Measurements from ENCODE around the gene HEBP1.
A peak's percentile ranks its signal among the peaks of the same experiment; 100 is the strongest.

The HEBP1 gene

DNA sequence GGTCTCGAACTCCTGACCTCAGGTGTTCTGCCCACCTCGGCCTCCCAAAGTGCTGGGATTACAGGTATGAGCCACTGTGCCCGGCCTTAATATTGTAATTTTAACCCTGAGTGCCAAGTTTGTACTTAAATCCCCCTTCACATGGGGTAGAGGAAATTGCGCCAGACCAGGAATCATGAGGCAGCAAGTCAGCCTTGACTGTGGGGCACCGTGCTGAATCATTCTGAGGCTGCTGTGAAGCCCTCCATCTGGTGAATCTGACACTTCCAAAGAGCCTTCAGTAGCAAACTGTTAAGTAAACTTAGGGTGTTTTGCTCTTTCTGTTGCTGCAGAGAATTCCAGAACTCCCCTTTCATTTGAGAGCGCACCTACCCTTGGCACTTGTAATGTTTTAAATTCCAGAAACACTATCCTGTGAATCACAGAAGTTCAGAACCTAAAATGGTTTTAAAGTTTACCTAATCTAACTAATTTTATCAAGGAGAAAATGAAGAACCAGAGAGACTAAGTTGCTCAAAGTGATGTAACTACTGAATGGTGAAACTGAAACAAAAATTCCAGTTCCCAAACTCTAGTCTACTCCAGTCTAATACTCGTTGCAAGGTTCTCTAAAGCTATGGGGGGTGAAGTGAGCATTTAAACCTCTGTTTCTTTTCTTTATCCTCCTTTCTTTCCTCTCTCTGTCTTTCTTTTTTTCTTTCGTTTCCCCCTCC is 7.5 kb downstream of the HEBP1 start:
- Histone ChIP-seq H2AFZ (ENCODE audit: low read length, unreplicated experiment) (peak overlapping the region; percentile 16), H3K79me2 (ENCODE audit: control insufficient read depth, insufficient read depth, low read length, unreplicated experiment) (peaks cover 56% of the 10 kb centered on the region), H3K4me1 (ENCODE audit: control insufficient read depth, insufficient read depth, low read length, unreplicated experiment) (peaks cover 29% of the 10 kb centered on the region), H3K4me3 (ENCODE audit: low read depth, low read length) (peak overlapping the region; percentile 73), H3K27me3 (ENCODE audit: insufficient read depth, low read length) (no peaks in the 10 kb centered on the region), H3K27ac (ENCODE audit: low read depth, low read length) (peak overlapping the region; percentile 96), H3K36me3 (ENCODE audit: insufficient read depth, low read length) (peaks cover 9% of the 10 kb centered on the region; the same call in 1 of the 2 replicates)

DNA sequence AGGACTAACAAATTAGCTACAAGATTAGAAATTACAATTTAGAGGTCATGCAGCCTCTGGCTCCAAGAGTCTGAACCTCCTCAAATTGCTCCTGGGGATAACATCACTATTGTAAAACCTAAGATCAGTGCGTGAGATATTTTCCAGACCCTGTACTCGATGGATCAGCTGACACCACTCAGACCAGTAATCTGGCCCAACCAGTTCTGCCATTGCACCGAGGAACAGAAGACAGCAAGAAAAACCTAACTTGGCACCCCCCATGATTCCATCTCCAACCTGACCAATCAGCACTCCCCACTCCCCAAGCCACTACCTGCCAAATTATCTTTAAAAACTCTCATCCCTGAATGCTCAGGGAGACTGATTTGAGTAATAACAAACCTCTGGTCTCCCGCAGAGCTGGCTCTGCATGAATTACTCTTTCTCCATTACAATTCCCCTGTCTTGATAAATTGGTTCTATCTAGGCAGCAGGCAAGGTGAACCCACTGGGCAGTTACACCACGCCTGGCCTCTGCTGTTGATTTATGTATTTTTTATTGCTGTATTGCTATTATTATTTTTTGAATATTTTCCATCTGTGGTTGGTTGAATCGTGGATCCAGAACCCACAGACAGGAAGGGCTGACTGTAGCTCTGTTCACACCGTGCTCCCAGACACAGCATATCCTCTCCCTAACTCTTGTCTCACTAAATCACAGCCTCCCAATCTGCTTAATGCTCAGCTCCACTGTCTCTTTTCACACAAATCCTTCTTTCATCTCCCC is 9.2 kb downstream of the HEBP1 start:
- no peak overlapping the region for H3K4me3 ChIP-seq (ENCODE audit: low read depth, low read length)
- H3K36me3 ChIP-seq (ENCODE audit: insufficient read depth, low read length): peaks cover 9% of the 10 kb centered on the region; the same call in 1 of the 2 replicates
- no peaks in the 10 kb centered on the region for H3K27me3 ChIP-seq (ENCODE audit: insufficient read depth, low read length)
- H3K4me1 ChIP-seq (ENCODE audit: control insufficient read depth, insufficient read depth, low read length, unreplicated experiment): peaks cover 18% of the 10 kb centered on the region
- H2AFZ ChIP-seq (ENCODE audit: low read length, unreplicated experiment): peak overlapping the region; percentile 8
- peak overlapping the region; percentile 96 for H3K27ac ChIP-seq (ENCODE audit: low read depth, low read length)
- peaks cover 40% of the 10 kb centered on the region for H3K79me2 ChIP-seq (ENCODE audit: control insufficient read depth, insufficient read depth, low read length, unreplicated experiment)

DNA sequence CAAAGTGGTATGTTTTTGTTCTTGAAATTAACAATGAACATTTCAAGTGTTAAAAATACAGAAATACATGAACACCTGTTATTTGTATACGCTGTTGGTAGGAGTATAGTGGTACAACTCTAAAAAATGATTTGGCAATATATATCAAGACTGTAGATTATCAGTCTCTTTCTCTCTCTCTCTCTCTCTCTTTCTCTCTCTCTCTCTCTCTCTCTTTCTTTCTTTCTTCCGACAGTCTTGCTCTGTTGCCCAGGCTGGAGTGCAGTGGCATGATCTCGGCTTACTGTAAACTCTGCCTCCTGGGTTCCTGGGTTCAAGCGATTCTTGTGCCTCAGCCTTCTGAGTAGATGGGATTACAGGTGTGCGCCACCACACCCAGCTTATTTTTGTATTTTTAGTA is 12.6 kb downstream of the HEBP1 start:
- no peak overlapping the region for H3K27ac ChIP-seq (ENCODE audit: low read depth, low read length)
- no peak overlapping the region for H3K4me3 ChIP-seq (ENCODE audit: low read depth, low read length)
- H3K4me1 ChIP-seq (ENCODE audit: control insufficient read depth, insufficient read depth, low read length, unreplicated experiment): peaks cover 16% of the 10 kb centered on the region
- H3K36me3 ChIP-seq (ENCODE audit: insufficient read depth, low read length): peaks cover 17% of the 10 kb centered on the region
- H2AFZ ChIP-seq (ENCODE audit: low read length, unreplicated experiment): no peak overlapping the region
- H3K27me3 ChIP-seq (ENCODE audit: insufficient read depth, low read length): no peaks in the 10 kb centered on the region
- H3K79me2 ChIP-seq (ENCODE audit: control insufficient read depth, insufficient read depth, low read length, unreplicated experiment): peaks cover 25% of the 10 kb centered on the region

DNA sequence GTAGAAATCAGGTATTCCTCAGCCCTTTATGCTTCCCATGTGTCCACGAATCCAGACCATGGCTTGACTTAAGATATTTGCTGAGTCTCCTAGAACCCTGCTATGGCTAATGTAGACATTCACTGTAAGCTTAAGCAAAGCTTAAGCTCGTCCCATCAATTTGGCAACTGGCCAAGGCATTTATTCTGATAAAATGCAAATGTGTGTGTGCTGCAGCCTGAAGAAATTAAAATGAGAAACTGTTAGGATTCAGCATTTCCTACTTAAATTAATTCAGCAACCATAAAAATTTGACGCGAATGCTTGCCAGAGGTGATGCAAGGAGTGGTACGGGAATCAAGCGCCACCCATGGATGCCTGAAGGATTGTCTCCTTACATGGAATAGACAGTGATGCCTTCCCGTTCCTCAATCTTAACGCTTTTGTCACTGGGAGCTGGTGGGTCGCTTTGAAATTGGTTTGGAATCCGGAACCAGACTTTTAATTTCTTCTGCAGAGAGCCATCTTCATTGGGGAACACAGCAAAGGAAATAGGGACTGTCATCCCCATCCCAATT is 13.2 kb downstream of the HEBP1 start:
- Histone ChIP-seq H3K27me3 (ENCODE audit: insufficient read depth, low read length) (no peaks in the 10 kb centered on the region), H3K4me3 (ENCODE audit: low read depth, low read length) (no peak overlapping the region), H2AFZ (ENCODE audit: low read length, unreplicated experiment) (no peak overlapping the region), H3K4me1 (ENCODE audit: control insufficient read depth, insufficient read depth, low read length, unreplicated experiment) (peaks cover 11% of the 10 kb centered on the region), H3K36me3 (ENCODE audit: insufficient read depth, low read length) (peaks cover 17% of the 10 kb centered on the region), H3K79me2 (ENCODE audit: control insufficient read depth, insufficient read depth, low read length, unreplicated experiment) (peaks cover 24% of the 10 kb centered on the region), H3K27ac (ENCODE audit: low read depth, low read length) (no peak overlapping the region)

DNA sequence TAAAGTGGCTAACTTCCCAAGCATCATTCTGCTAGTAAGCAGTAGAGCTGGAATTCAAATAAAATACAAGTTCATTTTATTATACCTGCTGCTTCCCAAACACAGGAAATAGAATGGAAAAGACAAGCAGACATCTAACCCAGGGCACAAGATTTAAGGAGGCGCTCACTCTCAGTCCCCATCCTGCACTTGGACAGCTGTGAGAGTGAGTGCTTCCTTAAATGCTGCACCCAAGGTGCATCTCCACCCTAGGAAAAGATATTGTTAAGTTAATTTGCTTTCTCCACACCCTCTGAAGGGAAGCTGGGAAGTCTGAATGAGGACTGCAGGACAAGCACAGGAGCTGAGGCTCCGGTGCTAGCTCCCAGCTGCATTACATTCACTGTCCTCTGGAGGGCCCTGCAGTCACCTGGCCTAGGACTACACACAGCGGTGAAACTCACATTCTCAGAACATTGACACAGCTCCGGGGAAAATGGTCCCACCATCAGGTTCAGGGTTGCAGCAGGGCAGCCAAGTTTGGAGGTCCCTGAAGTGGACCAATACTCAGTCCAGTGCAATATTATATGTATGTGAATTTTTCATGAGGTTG is 14.2 kb downstream of the HEBP1 start:
- H3K4me3 ChIP-seq (ENCODE audit: low read depth, low read length): no peak overlapping the region
- peaks cover 3% of the 10 kb centered on the region for H3K4me1 ChIP-seq (ENCODE audit: control insufficient read depth, insufficient read depth, low read length, unreplicated experiment)
- no peaks in the 10 kb centered on the region for H3K27me3 ChIP-seq (ENCODE audit: insufficient read depth, low read length)
- no peak overlapping the region for H2AFZ ChIP-seq (ENCODE audit: low read length, unreplicated experiment)
- H3K27ac ChIP-seq (ENCODE audit: low read depth, low read length): no peak overlapping the region
- H3K79me2 ChIP-seq (ENCODE audit: control insufficient read depth, insufficient read depth, low read length, unreplicated experiment): peaks cover 18% of the 10 kb centered on the region
- peaks cover 20% of the 10 kb centered on the region for H3K36me3 ChIP-seq (ENCODE audit: insufficient read depth, low read length)

DNA sequence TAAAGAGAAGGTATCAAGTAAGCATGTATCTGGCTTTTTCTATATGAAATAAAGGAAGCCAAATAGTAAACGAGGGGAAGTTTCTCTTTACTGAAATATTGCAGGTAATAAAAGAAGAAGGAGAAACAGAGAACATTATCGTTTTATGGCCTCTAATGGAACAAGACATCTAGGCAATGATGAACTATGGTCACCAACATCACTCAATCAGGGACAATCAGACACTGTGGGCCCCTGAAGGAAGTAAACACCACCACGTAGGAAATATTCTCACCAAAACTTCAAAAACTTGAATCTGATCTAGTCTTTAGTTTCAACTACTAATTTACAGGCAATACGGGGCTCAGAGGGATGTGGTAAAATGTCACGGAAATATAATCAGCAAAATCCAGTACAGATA is 15.9 kb downstream of the HEBP1 start:
- Histone ChIP-seq H3K27ac (ENCODE audit: low read depth, low read length) (no peak overlapping the region), H3K27me3 (ENCODE audit: insufficient read depth, low read length) (no peaks in the 10 kb centered on the region), H3K36me3 (ENCODE audit: insufficient read depth, low read length) (peaks cover 20% of the 10 kb centered on the region), H2AFZ (ENCODE audit: low read length, unreplicated experiment) (no peak overlapping the region), H3K4me3 (ENCODE audit: low read depth, low read length) (no peak overlapping the region), H3K79me2 (ENCODE audit: control insufficient read depth, insufficient read depth, low read length, unreplicated experiment) (peaks cover 11% of the 10 kb centered on the region), H3K4me1 (ENCODE audit: control insufficient read depth, insufficient read depth, low read length, unreplicated experiment) (peaks cover 18% of the 10 kb centered on the region)

DNA sequence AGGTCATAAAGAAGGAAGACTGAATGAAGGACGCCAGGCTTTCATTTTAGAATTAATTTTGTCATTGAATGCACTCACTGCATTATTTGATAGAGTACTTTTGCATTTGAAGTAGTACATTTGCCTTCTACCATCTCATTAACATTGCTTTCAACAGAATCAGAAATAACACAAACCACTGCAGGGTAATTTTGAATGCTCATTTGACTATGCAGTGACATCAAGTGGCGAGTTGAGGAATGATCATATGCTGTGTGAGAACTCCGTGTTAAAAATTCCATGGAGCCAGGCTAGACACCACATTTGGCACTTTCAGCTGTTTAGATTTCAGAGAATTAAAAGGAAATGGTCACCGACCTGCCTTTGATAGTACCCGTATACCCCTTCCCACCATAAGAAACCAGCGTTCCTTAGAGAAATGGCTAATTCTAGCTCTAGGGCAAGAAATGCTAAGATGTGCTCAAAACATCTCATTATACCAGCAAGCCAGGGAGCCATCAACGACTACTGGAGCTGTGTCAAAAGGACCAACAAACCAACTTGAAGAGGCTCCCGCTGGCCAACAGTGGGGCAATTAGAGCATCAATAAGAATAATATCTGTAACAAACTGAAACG is 16.5 kb downstream of the HEBP1 start:
- Histone ChIP-seq H3K36me3 (ENCODE audit: insufficient read depth, low read length) (peaks cover 18% of the 10 kb centered on the region), H3K79me2 (ENCODE audit: control insufficient read depth, insufficient read depth, low read length, unreplicated experiment) (peaks cover 15% of the 10 kb centered on the region), H3K27ac (ENCODE audit: low read depth, low read length) (no peak overlapping the region; the same call in 1 of the 2 replicates), H2AFZ (ENCODE audit: low read length, unreplicated experiment) (no peak overlapping the region), H3K27me3 (ENCODE audit: insufficient read depth, low read length) (no peaks in the 10 kb centered on the region), H3K4me1 (ENCODE audit: control insufficient read depth, insufficient read depth, low read length, unreplicated experiment) (peaks cover 24% of the 10 kb centered on the region), H3K4me3 (ENCODE audit: low read depth, low read length) (no peak overlapping the region)

DNA sequence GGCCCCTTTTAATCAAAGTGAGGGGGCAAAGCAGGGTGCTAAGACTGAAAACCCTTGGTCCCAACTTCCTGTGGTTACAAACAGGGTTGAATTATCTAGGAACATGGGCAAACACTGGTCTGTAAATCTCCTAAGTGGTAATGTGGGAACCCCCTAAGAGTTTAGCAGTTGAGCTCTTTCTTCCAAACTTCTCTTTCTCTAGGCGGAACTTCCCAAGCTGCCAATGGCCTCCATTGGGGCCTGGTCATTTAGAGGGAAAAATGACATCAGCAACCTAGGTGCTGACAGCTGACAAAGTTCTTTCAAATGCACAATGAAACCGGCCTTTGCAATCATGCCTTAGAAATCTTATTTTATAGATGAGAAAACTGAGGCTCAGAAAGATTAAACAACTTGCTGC is 17.7 kb downstream of the HEBP1 start:
- Histone ChIP-seq H3K27ac (ENCODE audit: low read depth, low read length) (no peak overlapping the region), H2AFZ (ENCODE audit: low read length, unreplicated experiment) (no peak overlapping the region), H3K36me3 (ENCODE audit: insufficient read depth, low read length) (peaks cover 10% of the 10 kb centered on the region; the same call in 1 of the 2 replicates)

DNA sequence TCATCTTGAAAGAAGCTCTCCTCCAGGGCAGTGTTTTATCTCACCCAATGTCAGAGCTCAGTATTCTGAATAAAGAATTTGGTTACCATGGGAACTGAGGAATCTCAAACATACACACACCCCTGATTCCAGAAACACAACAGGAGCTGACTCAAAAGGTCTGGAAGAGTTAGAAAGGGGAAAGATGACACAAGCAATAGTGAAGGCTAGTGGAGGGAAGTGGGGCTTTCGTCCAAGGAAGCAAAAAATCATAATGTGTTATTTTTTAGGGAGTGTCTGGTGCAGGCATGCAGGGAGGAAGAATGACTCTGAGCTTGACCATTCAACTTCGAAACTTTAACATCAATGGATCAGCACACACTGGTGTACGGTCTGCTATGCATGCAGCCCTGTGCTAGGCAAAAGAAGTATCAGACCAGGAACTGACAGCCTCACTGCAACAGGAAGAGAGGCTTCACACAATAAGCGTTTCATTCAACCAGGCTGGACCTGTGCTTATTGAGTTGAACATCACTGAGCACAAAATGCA is 20.3 kb downstream of the HEBP1 start:
- Histone ChIP-seq H3K27me3 (ENCODE audit: insufficient read depth, low read length) (no peaks in the 10 kb centered on the region), H3K27ac (ENCODE audit: low read depth, low read length) (peak overlapping the region; percentile 98), H3K4me1 (ENCODE audit: control insufficient read depth, insufficient read depth, low read length, unreplicated experiment) (peaks cover 50% of the 10 kb centered on the region), H3K36me3 (ENCODE audit: insufficient read depth, low read length) (peaks cover 16% of the 10 kb centered on the region; the same call in 1 of the 2 replicates), H3K79me2 (ENCODE audit: control insufficient read depth, insufficient read depth, low read length, unreplicated experiment) (peaks cover 21% of the 10 kb centered on the region), H3K4me3 (ENCODE audit: low read depth, low read length) (0 out of 2 replicates have a peak overlapping the region, but pooled peaks have one; percentile 0), H2AFZ (ENCODE audit: low read length, unreplicated experiment) (no peak overlapping the region)

More for the DNA sequence above, 17.7 kb downstream of the HEBP1 start:
- Histone ChIP-seq H3K4me1 (ENCODE audit: control insufficient read depth, insufficient read depth, low read length, unreplicated experiment) (peaks cover 27% of the 10 kb centered on the region), H3K4me3 (ENCODE audit: low read depth, low read length) (no peak overlapping the region), H3K79me2 (ENCODE audit: control insufficient read depth, insufficient read depth, low read length, unreplicated experiment) (peaks cover 17% of the 10 kb centered on the region), H3K27me3 (ENCODE audit: insufficient read depth, low read length) (no peaks in the 10 kb centered on the region)

DNA sequence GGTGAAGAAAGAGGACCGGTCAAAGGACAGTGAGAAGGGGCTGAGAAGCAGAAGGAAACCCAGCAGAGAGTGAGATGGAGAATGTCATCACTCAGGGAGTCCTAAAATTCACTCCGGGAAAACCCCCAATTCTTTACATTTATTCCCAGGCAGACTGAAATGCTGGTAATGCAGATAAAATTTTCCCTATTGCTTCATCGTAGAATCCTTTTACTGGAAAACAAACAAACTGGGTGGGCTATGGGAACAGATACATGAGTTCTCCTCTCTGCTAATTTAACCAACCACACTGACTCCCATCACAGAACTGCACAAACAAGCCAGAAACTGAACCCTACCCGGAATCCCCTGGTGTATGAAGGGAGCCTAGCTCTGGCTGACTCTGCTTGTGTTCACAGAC is 20.9 kb downstream of the HEBP1 start:
- H3K4me3 ChIP-seq (ENCODE audit: low read depth, low read length): no peak overlapping the region
- H2AFZ ChIP-seq (ENCODE audit: low read length, unreplicated experiment): no peak overlapping the region
- peaks cover 51% of the 10 kb centered on the region for H3K4me1 ChIP-seq (ENCODE audit: control insufficient read depth, insufficient read depth, low read length, unreplicated experiment)
- peak overlapping the region; percentile 98 for H3K27ac ChIP-seq (ENCODE audit: low read depth, low read length)
- peaks cover 21% of the 10 kb centered on the region; the same call in 1 of the 2 replicates for H3K36me3 ChIP-seq (ENCODE audit: insufficient read depth, low read length)
- peaks cover 19% of the 10 kb centered on the region for H3K79me2 ChIP-seq (ENCODE audit: control insufficient read depth, insufficient read depth, low read length, unreplicated experiment)
- no peaks in the 10 kb centered on the region for H3K27me3 ChIP-seq (ENCODE audit: insufficient read depth, low read length)

Data from ACC112 (cell line).